A673 (cell line): ENCODE results near the gene CEBPB.
"Not testable (repeated sequence)": the region's sequence is repeated elsewhere in the genome, so short reads cannot be mapped to it uniquely, and the experiment has no call there.

Source experiments
- CTCF ChIP-seq: fragments of 300-800, 200-600 bp; sonication (generic); conservative IDR thresholded peaks from 2 replicates; pipeline ENCODE4 v1.5.1; 2017; ENCODE audit warnings: low read depth, mild to moderate bottlenecking, antibody characterized with exemption, low read length, moderate library complexity, mixed read lengths
- EZH2 ChIP-seq: fragments of 200-600 bp; sonication (generic); IDR thresholded peaks from 2 replicates; pipeline ENCODE4 v1.6.1; 2017; ENCODE audit warnings: borderline replicate concordance, low read depth, mild to moderate bottlenecking, mixed read lengths, antibody characterized with exemption, low read length; ENCODE audit not compliant: poor library complexity, severe bottlenecking

GRCh38 chr20:50208815-50209214 lies 18.2 kb downstream of the CEBPB start:
- not testable (repeated sequence) for TF ChIP-seq CTCF, EZH2
